ENCODE data around the gene PIK3C2G.
"Not testable (repeated sequence)": the region's sequence is repeated elsewhere in the genome, so short reads cannot be mapped to it uniquely, and the experiment has no call there.

The PIK3C2G gene

GRCh38 chr12:18644564-18644963 lies 383.2 kb downstream of the PIK3C2G start:
- DNase-seq: no peak

DNA sequence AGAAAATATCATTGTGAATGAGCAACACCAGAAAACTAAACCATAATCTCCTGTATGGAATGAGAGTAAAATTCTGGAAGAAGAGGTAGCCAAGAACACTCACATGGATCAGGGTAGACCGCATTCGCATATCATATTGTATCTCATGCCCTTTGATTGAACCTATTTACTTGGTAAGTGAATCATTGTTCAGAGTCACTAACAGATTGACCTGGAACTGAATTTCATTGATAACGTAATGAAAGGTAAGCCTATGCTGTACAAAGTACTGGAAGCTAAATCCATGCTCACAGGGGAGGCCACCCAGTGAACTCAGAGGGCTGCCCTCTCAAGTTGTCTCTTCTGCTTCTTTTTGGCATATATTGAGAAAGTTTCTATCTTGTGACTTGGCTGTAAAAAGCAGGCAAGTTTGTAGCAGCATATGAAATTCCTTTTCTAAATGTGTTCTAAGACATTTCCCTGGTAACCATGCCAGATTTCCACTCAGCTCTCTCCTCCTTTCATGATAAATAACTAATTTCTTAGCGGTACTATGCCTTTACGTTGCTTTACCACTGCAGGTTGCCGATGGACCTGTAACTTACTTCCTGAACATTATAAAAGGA lies 385.1 kb downstream of the PIK3C2G start:
- DNase-seq: no peak

DNA sequence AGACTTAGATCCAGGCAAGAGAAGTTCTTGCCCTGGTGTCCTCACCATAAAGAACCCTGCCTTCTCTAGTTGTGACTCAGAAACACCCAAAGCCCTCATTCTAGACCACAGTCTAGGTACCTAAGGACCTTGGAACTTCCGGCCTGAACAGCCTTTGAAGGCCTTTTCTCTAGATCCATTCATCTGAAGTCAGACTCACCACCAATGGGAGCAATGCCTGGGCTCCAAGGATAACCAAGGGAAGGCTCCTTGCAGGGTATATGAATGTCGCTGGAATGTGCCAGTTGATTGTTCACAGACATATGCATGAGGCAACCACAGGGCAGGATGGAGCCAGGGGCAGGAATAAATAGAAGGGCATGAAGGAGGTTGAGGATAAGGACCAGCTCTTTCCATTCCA lies 390.2 kb downstream of the PIK3C2G start:
- no peak for DNase-seq

DNA sequence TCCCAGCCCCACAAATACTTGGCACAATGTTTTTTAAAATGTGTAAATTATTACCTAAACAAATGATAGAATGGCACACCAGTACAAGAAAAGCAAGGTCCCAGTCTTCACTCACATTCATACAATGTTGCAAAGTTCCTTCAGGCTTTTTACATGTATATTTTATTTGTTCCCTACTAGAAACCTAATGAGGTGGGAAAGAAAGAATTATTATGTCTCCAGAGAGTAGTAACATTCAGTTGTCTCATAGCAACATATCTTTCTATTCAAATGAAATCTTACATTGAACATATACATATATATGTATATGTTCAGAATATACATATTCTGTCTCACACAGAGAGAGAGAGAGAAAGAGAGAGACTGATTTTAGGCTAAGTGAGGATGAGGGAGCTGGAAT lies 391.3 kb downstream of the PIK3C2G start:
- DNase-seq: no peak

DNA sequence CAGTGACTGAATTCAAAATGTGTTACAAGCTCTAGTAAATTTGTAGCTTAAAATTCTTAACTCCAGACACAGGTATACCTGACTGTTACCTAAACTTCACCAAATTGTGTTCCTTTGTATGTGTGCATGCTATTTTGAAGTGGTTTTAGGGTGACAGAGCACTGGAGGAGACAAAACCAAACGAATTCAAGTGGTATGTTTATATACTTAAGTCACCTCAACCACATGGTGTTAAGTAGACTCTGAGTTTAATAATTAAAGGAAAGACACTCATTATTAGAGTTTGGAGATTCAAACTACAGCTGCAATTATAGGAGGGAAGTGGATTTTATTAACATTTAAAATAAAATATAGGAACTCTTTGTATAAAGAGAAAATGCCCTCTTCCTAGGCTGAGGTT lies 392.1 kb downstream of the PIK3C2G start:
- no peak for DNase-seq

GRCh38 chr12:18655351-18655750 lies 394.0 kb downstream of the PIK3C2G start:
- no peak for DNase-seq

GRCh38 chr12:18658179-18658578 lies 396.9 kb downstream of the PIK3C2G start:
- no peak for DNase-seq

DNA sequence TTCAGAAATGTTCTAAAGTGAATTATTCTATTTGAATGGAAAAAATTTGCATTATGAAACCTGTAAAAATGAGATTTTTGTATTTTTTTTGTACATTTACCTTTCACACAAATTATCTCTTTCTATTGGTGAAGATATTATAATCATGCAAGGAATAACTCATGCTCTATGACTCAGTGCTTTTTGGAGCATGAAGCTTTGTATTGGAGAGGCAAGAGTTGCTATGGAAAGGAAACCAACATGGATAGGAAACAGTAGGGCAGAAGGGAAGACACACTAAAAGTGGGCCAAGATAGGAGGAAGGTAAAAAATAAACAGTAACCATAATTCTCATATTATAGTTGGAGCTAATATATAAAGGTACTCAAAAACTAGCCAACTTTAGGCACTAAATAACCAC lies 397.5 kb downstream of the PIK3C2G start:
- no peak for DNase-seq

DNA sequence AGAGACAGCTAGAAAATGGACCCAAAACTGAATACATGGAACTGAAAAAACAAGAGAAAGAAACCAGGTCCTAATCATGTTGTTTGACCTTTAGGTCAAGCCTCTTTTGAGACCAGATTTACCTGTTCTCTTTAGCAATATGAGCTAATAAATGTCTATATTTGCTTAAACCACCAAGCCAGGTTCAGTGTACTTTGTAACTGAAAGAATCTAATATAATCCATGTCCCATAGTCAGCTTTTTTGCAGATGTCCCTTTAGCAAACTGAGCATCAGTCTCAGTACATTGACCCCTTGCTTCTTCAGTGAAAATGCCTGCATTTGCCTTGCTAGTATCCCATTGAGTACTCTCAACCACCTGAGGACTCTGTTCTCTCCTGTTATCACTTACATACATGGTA lies 414.8 kb downstream of the PIK3C2G start:
- DNase-seq: no peak

GRCh38 chr12:18676996-18677588 lies 415.8 kb downstream of the PIK3C2G start:
- DNase-seq: no peak

DNA sequence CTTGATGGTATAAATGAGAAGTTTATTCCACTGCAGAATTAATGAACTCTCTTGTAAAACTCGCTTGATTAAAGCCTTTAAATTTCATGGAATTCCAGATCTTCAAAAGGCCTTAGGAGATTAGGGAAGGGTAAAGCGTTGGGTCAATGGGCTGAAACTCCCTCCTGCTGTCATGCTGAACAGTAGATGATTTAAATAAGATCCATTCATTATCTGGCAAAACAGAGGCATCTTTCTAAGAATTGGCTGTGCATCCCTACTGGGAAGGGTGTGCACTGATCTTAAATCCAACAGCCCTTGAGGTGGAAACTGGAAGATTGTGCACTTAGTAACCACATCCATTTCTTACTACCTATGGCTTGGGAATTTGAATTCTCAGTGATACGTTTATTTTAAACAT lies 420.5 kb downstream of the PIK3C2G start:
- DNase-seq: no peak

DNA sequence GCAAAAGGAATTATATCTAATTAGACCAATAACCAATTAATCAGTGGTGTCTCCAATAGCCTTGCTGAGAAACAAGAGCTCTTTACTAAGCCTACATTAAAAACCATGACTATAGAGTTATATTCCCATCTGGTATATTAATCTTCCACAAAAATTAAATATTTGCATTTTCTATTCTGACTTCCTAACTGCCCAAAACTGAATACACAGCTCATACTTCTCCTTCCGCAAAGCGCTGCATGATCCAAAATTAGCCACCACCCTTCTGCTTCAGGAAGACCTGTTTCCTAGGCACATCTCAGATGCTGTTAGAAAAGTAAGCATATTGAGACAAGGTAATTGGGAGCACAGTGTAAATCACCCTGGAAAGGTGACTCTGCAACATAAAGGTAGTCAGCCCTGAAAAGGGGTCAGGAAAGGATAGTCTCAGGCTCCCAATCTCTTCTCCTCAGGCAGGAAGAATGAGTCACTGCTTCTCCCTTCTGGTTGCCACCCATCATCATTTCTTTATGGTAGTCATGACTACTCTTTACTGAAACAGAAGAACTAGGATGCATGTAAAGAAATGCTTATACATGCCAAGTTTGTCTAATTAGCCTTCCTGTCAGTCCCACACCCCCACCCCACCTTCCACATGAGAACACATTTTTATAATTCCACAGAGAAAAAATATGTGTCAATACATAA lies 422.2 kb downstream of the PIK3C2G start:
- no peak for DNase-seq

DNA sequence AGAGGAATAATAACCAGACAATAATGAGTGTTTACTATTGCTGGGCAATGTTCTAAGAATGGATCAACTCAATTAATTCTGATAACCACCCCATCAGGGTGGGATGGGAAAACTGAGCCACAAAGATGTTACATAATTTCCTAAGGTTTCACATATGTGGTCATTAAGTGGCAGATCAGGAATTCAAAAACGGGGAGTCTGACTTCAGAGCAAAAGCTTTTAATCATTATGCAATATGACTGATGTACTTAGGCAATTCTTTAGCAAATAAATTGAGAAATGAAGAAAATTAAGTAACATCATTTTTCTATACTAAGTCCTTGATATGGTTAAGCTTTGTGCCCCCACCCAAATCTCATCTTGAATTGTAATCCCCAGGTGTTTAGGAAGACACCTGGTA lies 423.1 kb downstream of the PIK3C2G start:
- no peak for DNase-seq

- DNase-seq: no peak
Observed at GRCh38 chr12:18689771-18690170, 428.5 kb downstream of the PIK3C2G start.

GRCh38 chr12:18690653-18691052 lies 429.3 kb downstream of the PIK3C2G start:
- no peak for DNase-seq

GRCh38 chr12:18693986-18694385 lies 432.7 kb downstream of the PIK3C2G start:
- not testable (repeated sequence) for DNase-seq

DNA sequence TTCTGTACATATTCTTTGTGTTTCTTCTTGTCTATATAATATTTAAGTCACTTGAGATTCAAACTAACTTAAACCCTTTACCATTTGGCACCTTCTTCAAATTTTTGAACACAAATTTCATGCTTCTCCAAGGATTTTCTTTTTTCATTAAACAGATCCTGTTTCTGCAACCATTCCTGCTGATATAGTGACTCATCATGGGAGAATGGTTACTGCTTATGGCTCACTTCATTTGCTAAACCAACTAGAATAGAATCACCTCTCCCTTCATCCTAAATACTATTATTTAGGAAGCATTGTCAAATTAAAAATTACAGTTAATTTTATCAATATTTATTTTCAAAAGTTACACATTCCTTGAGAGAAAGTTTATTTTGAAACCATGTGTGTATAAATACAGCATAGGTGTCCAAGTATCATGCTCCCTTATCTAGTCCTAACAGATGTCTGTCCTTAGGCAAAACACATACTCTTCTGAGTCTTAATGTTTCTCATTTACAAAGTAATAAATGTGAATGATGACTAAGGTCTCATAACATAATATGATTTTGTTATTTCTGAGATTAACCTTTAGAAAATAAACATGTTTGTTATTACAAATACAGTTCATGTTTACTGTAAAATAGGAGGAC lies 435.8 kb downstream of the PIK3C2G start:
- DNase-seq: no peak
